ENCODE measurements around the gene GRIK1. TPM values are rescaled to one million over a fixed set of nuclear protein-coding genes. Genes with fewer than 3 reads are reported as not detected.

Gene GRIK1
- total RNA-seq, 1 experiment from 2014 or later = not detected

DNA sequence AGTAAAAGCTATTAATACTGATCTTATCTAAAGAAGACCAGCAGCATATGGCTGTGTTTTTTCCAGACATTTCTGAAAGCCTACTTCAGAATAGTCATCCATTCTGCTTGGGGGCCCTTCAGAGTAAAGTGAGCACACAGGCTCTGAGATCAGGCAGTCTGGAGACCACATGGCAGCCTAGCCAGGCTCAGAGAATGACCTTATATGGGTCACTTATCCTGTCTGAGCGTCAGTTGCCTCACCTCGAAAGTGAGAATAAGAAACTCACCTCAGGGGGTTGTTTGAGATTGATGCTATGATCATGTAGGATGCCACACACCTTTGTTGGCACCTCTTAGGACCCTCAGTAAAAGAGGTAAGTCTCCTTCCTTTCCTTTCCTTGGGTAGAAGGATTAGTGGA lies 270.4 kb downstream of the GRIK1 start:
- Histone ChIP-seq H3K79me2 (ENCODE audit: low read length) (no peaks in the 10 kb centered on the region), H3K4me3 (ENCODE audit: low read length) (no peak overlapping the region)

DNA sequence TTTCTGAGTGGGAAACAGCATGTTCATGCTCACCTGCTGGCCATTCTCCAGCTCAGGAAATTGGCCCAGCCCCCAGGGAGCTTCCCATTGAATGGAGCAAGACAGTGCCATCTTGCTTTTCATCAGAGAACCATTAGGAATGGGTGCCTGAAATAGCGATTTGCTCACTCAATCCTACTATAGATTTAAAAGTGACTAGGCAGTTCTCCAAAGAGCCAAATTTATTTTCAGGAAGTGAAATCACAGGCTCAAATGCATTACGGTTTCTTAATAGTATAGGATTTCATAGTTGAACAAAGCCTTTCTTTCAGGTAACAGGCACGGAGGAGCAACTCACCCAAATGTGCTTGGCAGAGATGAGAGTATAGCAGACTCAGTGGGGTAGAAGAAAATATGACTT lies 272.1 kb downstream of the GRIK1 start:
- no peak overlapping the region for H3K9ac ChIP-seq (ENCODE audit: low read length)
- H4K20me1 ChIP-seq (ENCODE audit: insufficient read depth, low read depth, low read length) = no peaks in the 10 kb centered on the region
- H3K4me2 ChIP-seq (ENCODE audit: low read depth, low read length, poor library complexity, severe bottlenecking) = peak overlapping the region; percentile 23
- H3K36me3 ChIP-seq (ENCODE audit: insufficient read depth, low read length) = no peaks in the 10 kb centered on the region
- peaks cover 14% of the 10 kb centered on the region for H3K4me1 ChIP-seq (ENCODE audit: low read length)
- no peaks in the 10 kb centered on the region for H3K27me3 ChIP-seq (ENCODE audit: low read length)
- DNase-seq = peak; percentile 49
- no peak overlapping the region for H2AFZ ChIP-seq (ENCODE audit: low read length)
- no peak overlapping the region for H3K27ac ChIP-seq (ENCODE audit: low read length)
- H3K79me2 ChIP-seq (ENCODE audit: low read length) = no peaks in the 10 kb centered on the region
- H3K9me3 ChIP-seq (ENCODE audit: low read length) = no peaks in the 10 kb centered on the region
- H3K4me3 ChIP-seq (ENCODE audit: low read length) = no peak overlapping the region
- H3K9me2 ChIP-seq (replicated peaks; ENCODE audit: insufficient read depth, low read length) = no peaks in the 10 kb centered on the region

More for the DNA sequence above, 270.4 kb downstream of the GRIK1 start:
- H3K27ac ChIP-seq (ENCODE audit: low read length) = no peak overlapping the region
- no peaks in the 10 kb centered on the region for H3K9me2 ChIP-seq (replicated peaks; ENCODE audit: insufficient read depth, low read length)
- no peak overlapping the region for H3K9ac ChIP-seq (ENCODE audit: low read length)
- H2AFZ ChIP-seq (ENCODE audit: low read length) = no peak overlapping the region
- H3K9me3 ChIP-seq (ENCODE audit: low read length) = no peaks in the 10 kb centered on the region
- no peaks in the 10 kb centered on the region for H3K36me3 ChIP-seq (ENCODE audit: insufficient read depth, low read length)
- DNase-seq = no peak
- H3K4me2 ChIP-seq (ENCODE audit: low read depth, low read length, poor library complexity, severe bottlenecking) = no peak overlapping the region
- H3K4me1 ChIP-seq (ENCODE audit: low read length) = peaks cover 14% of the 10 kb centered on the region
- H4K20me1 ChIP-seq (ENCODE audit: insufficient read depth, low read depth, low read length) = no peaks in the 10 kb centered on the region
- H3K27me3 ChIP-seq (ENCODE audit: low read length) = no peaks in the 10 kb centered on the region

DNA sequence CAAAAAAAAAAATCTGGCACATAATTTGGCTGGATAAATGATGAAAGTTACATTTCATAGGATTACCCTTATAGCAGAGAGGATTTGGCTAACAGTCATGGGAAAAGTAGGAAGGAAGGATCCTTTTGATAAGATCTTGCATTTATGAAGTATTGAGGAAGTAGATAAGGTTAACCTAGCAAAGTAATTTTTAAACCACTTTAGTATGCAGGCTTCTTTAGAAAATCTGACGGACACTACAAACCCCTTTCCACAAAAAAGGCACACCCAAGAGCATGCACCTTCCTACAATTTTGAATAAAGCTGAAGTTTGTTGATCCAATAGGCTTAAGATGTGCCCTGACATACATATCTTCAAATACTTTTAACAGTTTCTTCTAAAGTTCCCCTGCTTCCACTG lies 275.2 kb downstream of the GRIK1 start:
- Histone ChIP-seq H2AFZ (ENCODE audit: low read length) (no peak overlapping the region), H3K9me2 (replicated peaks; ENCODE audit: insufficient read depth, low read length) (no peaks in the 10 kb centered on the region), H3K27me3 (ENCODE audit: low read length) (no peaks in the 10 kb centered on the region), H3K36me3 (ENCODE audit: insufficient read depth, low read length) (no peaks in the 10 kb centered on the region), H3K4me1 (ENCODE audit: low read length) (peaks cover 14% of the 10 kb centered on the region), H3K4me3 (ENCODE audit: low read length) (no peak overlapping the region), H3K79me2 (ENCODE audit: low read length) (no peaks in the 10 kb centered on the region), H3K4me2 (ENCODE audit: low read depth, low read length, poor library complexity, severe bottlenecking) (no peak overlapping the region), H3K27ac (ENCODE audit: low read length) (no peak overlapping the region), H3K9ac (ENCODE audit: low read length) (no peak overlapping the region), H3K9me3 (ENCODE audit: low read length) (no peaks in the 10 kb centered on the region), H4K20me1 (ENCODE audit: insufficient read depth, low read depth, low read length) (no peaks in the 10 kb centered on the region)
- no peak for DNase-seq

DNA sequence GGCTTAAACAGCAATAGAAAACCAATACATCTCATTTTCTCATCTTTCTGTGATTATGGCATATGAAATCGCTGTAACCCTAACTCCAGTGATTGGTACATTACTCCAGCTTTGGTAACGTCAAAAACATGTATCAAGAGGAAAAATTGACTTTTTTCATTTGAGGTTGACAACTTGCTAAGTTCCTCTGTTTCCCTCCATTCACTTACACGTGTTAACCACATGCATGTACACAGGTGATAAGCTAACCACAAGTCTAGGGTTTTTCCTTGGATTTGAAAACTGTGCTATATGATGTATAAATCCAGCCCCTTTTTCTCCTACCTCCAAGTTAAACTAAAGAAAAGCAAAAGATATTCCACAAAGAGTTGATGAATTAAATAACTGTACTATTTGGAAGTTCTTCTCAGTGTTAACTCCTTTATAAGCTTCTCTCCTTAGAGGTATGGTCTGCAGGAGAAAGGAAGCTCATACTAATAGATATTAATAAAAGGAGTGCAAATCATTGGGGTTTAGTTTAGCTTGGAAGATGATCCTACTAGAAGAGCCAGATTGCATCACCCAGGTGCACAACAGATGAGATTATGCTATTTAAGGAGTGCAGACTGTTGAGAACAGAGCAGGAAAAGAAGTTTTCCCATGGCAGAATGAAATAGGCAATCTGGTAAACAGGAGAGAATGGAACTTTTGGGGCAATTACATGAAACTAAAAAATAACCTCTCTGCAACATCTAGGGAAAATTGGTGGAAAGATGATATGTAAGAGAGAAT lies 277.9 kb downstream of the GRIK1 start:
- no peaks in the 10 kb centered on the region for H3K9me3 ChIP-seq (ENCODE audit: low read length)
- H3K79me2 ChIP-seq (ENCODE audit: low read length) = no peaks in the 10 kb centered on the region
- H3K27ac ChIP-seq (ENCODE audit: low read length) = no peak overlapping the region
- H3K36me3 ChIP-seq (ENCODE audit: insufficient read depth, low read length) = no peaks in the 10 kb centered on the region
- H4K20me1 ChIP-seq (ENCODE audit: insufficient read depth, low read depth, low read length) = no peaks in the 10 kb centered on the region
- no peaks in the 10 kb centered on the region for H3K27me3 ChIP-seq (ENCODE audit: low read length)
- H3K4me2 ChIP-seq (ENCODE audit: low read depth, low read length, poor library complexity, severe bottlenecking) = no peak overlapping the region
- no peaks in the 10 kb centered on the region for H3K9me2 ChIP-seq (replicated peaks; ENCODE audit: insufficient read depth, low read length)
- no peak overlapping the region for H3K9ac ChIP-seq (ENCODE audit: low read length)
- H3K4me1 ChIP-seq (ENCODE audit: low read length) = no peaks in the 10 kb centered on the region
- no peak overlapping the region for H2AFZ ChIP-seq (ENCODE audit: low read length)
- no peak for DNase-seq
- H3K4me3 ChIP-seq (ENCODE audit: low read length) = no peak overlapping the region

DNA sequence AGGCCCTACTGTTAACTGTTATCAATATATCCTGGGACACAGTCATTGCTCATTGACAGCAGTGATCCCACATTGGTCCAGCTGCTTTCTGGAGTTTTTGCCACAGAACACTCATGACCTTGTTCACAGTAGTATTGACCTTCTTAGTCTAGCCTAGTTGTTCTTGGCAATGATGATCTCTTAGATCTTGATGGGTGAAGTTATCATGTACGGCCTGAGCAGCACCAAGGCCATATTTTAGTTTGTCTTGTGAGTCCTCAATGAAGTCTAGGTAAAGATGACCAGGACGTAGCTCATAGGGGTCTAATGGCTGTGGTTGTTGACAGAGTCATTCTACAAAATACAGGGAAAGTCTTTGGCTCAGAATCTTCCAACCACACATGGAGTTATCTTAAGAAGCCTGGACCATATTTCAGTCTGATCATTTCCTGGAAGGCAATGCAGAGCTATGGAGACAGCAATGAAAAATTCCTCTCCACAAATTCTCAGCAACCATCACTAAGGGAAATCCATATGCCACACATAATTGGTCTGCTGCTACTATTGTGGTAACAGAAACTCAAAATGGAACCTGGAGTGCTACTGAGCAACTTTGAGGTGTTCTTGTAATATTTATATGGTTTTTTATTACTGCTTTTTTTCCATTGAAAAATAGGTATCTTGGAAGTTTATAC lies 279.6 kb downstream of the GRIK1 start:
- Histone ChIP-seq H3K4me1 (ENCODE audit: low read length) (no peaks in the 10 kb centered on the region), H3K4me2 (ENCODE audit: low read depth, low read length, poor library complexity, severe bottlenecking) (no peak overlapping the region), H3K9me3 (ENCODE audit: low read length) (no peaks in the 10 kb centered on the region), H4K20me1 (ENCODE audit: insufficient read depth, low read depth, low read length) (no peaks in the 10 kb centered on the region), H3K27ac (ENCODE audit: low read length) (no peak overlapping the region), H3K36me3 (ENCODE audit: insufficient read depth, low read length) (no peaks in the 10 kb centered on the region), H3K27me3 (ENCODE audit: low read length) (no peaks in the 10 kb centered on the region), H3K4me3 (ENCODE audit: low read length) (no peak overlapping the region), H3K79me2 (ENCODE audit: low read length) (no peaks in the 10 kb centered on the region), H3K9ac (ENCODE audit: low read length) (no peak overlapping the region), H3K9me2 (replicated peaks; ENCODE audit: insufficient read depth, low read length) (no peaks in the 10 kb centered on the region), H2AFZ (ENCODE audit: low read length) (no peak overlapping the region)
- DNase-seq = no peak

DNA sequence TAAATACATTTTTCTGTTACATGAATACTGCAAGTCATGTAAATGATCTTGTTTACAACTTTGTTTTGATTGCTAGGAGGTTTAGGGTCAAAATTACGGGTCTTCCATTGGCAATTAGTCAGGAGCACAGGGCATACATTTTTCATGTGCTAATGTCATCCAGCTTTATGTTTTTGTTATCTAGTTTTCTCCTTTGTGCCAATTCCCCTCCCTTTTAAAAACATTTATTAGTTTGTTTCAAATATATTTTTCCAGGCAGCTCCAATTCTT lies 280.9 kb downstream of the GRIK1 start:
- Histone ChIP-seq H3K4me3 (ENCODE audit: low read length) (no peak overlapping the region), H3K4me1 (ENCODE audit: low read length) (no peaks in the 10 kb centered on the region), H3K9me2 (replicated peaks; ENCODE audit: insufficient read depth, low read length) (no peaks in the 10 kb centered on the region), H3K27ac (ENCODE audit: low read length) (no peak overlapping the region), H3K9me3 (ENCODE audit: low read length) (no peaks in the 10 kb centered on the region), H3K4me2 (ENCODE audit: low read depth, low read length, poor library complexity, severe bottlenecking) (no peak overlapping the region), H2AFZ (ENCODE audit: low read length) (no peak overlapping the region), H3K27me3 (ENCODE audit: low read length) (no peaks in the 10 kb centered on the region), H3K36me3 (ENCODE audit: insufficient read depth, low read length) (no peaks in the 10 kb centered on the region), H4K20me1 (ENCODE audit: insufficient read depth, low read depth, low read length) (no peaks in the 10 kb centered on the region), H3K79me2 (ENCODE audit: low read length) (no peaks in the 10 kb centered on the region), H3K9ac (ENCODE audit: low read length) (no peak overlapping the region)
- no peak for DNase-seq

DNA sequence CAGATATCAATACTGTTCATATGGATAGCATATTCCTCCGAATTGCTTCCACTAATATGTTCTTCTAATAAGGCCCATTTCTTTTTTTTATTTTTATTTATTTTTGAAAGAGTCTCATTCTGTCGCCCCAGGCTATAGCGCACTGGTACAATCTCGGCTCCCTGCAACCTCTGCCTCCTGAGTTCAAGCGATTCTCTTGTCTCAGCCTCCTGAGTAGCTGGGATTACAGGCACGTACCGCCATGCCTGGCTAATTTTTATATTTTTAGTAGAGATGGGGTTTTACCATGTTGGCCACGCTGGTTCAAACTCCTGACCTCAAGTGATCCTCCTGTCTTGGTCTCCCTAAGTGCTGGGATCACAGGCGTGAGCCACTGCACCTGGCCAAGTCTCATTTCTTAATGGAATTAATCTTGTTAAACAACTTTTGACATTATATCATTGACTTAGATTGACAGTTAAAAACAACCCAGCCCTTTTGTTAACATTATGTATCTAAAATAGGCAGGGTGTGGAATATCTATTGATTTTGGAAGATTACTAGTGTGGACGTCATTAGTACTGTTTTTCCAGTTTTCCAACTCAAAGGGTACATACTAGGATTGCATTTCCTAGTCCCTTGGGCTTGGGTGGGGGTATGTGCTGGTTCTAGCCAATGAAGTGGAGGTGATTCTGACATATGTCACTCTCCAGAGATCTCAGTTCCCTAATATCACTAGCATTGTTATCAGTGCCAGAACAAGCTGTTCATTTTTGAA lies 281.4 kb downstream of the GRIK1 start:
- Histone ChIP-seq H3K4me3 (ENCODE audit: low read length) (no peak overlapping the region), H3K9ac (ENCODE audit: low read length) (no peak overlapping the region), H3K9me3 (ENCODE audit: low read length) (no peaks in the 10 kb centered on the region), H3K27me3 (ENCODE audit: low read length) (no peaks in the 10 kb centered on the region), H3K4me1 (ENCODE audit: low read length) (no peaks in the 10 kb centered on the region), H3K9me2 (replicated peaks; ENCODE audit: insufficient read depth, low read length) (no peaks in the 10 kb centered on the region), H3K27ac (ENCODE audit: low read length) (no peak overlapping the region), H3K36me3 (ENCODE audit: insufficient read depth, low read length) (no peaks in the 10 kb centered on the region), H3K4me2 (ENCODE audit: low read depth, low read length, poor library complexity, severe bottlenecking) (no peak overlapping the region), H3K79me2 (ENCODE audit: low read length) (no peaks in the 10 kb centered on the region), H2AFZ (ENCODE audit: low read length) (no peak overlapping the region), H4K20me1 (ENCODE audit: insufficient read depth, low read depth, low read length) (no peaks in the 10 kb centered on the region)
- peak; percentile 17 for DNase-seq

DNA sequence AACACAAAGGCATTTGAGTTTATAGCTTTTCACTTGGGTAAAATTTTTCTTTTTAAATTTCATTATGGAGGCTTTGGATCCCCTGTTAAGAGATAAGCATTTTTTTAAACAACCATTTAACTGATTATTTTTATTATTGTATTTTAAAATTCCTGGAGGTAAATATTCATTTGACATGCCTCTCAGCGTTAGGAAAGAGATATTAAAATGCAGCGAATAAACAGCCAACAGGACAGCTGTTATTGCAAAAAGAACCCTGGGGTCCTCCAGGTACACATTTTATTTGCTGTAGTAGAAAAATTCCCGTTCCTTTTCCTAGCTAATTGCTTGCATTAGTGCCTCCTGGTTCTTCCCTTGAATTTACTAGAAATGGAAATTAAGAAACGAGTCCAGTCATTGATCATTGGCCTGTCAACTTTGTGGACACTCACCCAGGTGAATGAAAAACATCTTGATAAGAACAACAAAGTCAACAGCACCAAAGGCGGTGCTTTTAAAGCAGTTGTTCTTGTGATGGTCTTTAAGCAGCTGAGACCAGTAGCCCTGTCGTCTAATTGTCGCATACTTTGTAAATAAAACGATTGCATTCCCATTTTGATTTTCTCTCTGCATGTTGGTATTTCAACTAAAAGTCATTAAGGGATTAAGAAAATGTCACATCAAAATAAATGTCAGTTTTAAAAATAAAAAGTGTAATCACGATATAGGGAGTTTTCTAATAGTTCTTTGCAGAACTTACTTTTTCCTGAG lies 282.4 kb downstream of the GRIK1 start:
- no peak overlapping the region for H2AFZ ChIP-seq (ENCODE audit: low read length)
- no peak overlapping the region for H3K4me2 ChIP-seq (ENCODE audit: low read depth, low read length, poor library complexity, severe bottlenecking)
- no peaks in the 10 kb centered on the region for H3K36me3 ChIP-seq (ENCODE audit: insufficient read depth, low read length)

More for the DNA sequence above, 282.4 kb downstream of the GRIK1 start:
- no peaks in the 10 kb centered on the region for H3K27me3 ChIP-seq (ENCODE audit: low read length)
- no peak overlapping the region for H3K27ac ChIP-seq (ENCODE audit: low read length)
- H3K9ac ChIP-seq (ENCODE audit: low read length) = no peak overlapping the region
- H3K9me3 ChIP-seq (ENCODE audit: low read length) = no peaks in the 10 kb centered on the region
- no peaks in the 10 kb centered on the region for H3K9me2 ChIP-seq (replicated peaks; ENCODE audit: insufficient read depth, low read length)
- H3K4me3 ChIP-seq (ENCODE audit: low read length) = no peak overlapping the region
- no peak for DNase-seq
- H3K4me1 ChIP-seq (ENCODE audit: low read length) = no peaks in the 10 kb centered on the region
- no peaks in the 10 kb centered on the region for H4K20me1 ChIP-seq (ENCODE audit: insufficient read depth, low read depth, low read length)
- H3K79me2 ChIP-seq (ENCODE audit: low read length) = no peaks in the 10 kb centered on the region

Measured in Karpas-422 (cell line).